ENCODE results near the gene ZNF318. TPM values are rescaled to one million over a fixed set of nuclear protein-coding genes. Genes with fewer than 3 reads are reported as not detected.
A peak's percentile ranks its signal among the peaks of the same experiment; 100 is the strongest.
"Not testable (repeated sequence)": the region's sequence is repeated elsewhere in the genome, so short reads cannot be mapped to it uniquely, and the experiment has no call there.

The ZNF318 gene
- total RNA-seq, 4 donors from 2014 or later = 5.6 to 13.5 (median 8.1) TPM

DNA sequence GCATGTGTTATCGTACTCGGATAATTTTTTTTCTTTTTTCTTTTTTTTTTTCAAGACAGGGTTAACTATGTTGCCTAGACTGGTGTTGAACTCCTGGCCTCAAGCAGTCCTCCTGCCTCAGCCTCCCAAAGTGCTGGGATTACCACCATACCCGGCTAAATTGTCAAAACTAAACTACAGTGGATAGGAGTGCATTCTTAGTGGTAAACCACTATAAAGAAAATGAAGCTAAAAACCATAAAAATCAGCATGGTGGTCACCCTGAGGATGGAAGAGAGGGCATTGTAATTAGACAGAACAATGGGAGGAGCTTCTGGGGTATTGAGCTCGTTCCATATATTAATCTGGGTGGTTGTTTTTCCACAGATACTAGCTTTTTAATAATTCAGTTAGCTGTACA, 6.2 kb upstream of the ZNF318 start:
- TF ChIP-seq POLR2A (IDR thresholded peaks at IDR 0.05) (no peak), CTCF (IDR thresholded peaks at IDR 0.05) (no peak)
- WGBS, 2 donors = 81 to 83% methylated on average over 4 of the region's 4 CpGs
- no peak overlapping the region for H3K4me3 ChIP-seq

DNA sequence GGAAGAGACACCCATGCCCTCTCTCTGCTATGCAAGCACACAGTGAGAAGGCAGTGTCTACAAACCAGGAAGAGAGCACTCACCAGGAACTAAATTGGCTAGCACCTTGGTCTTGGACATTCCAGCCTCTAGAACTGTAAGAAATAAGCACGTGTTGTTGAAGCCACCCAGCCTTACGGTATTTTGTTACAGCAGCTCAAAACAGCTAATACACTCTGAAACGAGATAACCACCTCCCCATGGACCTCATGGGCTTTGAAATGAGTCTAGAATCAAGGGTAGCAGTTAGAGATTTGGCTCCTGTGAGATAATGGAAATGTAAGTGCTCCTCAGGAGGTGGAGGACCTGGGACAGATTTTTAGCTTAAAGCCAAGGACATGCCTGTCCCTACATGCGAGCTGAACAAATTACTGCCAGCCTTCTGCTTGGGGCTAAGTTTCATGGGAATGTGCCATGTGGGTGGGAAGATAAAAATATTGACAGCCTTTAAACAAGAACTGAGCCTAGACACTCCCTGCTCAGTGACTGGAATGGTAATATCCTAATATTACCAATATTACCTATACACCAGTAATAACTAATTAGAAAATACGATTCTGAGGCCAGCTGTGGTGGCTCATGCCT, 3.9 kb upstream of the ZNF318 start:
- Histone ChIP-seq H3K9me3 (no peaks in the 10 kb centered on the region), H3K36me3 (no peaks in the 10 kb centered on the region), H3K4me3 (no peak overlapping the region), H3K4me1 (peaks cover 4 to 30% (median 7%) of the 10 kb centered on the region in 3 donors), H3K27me3 (no peaks in the 10 kb centered on the region), H3K27ac (peak overlapping the region in 3 of 4 donors; percentile 44 to 64 (median 64))
- DNase-seq = no peak
- 39 to 52% methylated on average over 5 of the region's 5 CpGs for WGBS, 2 donors
- TF ChIP-seq POLR2A (IDR thresholded peaks at IDR 0.05) (no peak), CTCF (IDR thresholded peaks at IDR 0.05) (no peak)
- intact Hi-C loops (cut with DNase I) = no loop called here

More for the DNA sequence above, 6.2 kb upstream of the ZNF318 start:
- intact Hi-C loops (cut with DNase I) = no loop called here
- no peaks in the 10 kb centered on the region for H3K9me3 ChIP-seq
- DNase-seq = no peak
- H3K27ac ChIP-seq = no peak overlapping the region
- H3K4me1 ChIP-seq = peaks cover 0 to 16% (median 0%) of the 10 kb centered on the region in 3 donors
- no peaks in the 10 kb centered on the region for H3K36me3 ChIP-seq
- peaks cover 0 to 7% (median 0%) of the 10 kb centered on the region in 4 donors for H3K27me3 ChIP-seq

- H3K27me3 ChIP-seq; H3K36me3 ChIP-seq; intact Hi-C loops (cut with DNase I); H3K9me3 ChIP-seq; DNase-seq: not testable (repeated sequence)
- 35 to 38% methylated on average over 14 to 16 of the region's 16 CpGs for WGBS, 2 donors
- H3K4me1 ChIP-seq = peaks cover 4 to 55% (median 19%) of the 10 kb centered on the region in 3 donors
- peak overlapping the region; percentile 74 to 95 (median 91) for H3K4me3 ChIP-seq
- peak overlapping the region; percentile 87 to 93 (median 90) for H3K27ac ChIP-seq
Measured at GRCh38 chr6:43370003-43370580, 645 bp upstream of the ZNF318 start.

DNA sequence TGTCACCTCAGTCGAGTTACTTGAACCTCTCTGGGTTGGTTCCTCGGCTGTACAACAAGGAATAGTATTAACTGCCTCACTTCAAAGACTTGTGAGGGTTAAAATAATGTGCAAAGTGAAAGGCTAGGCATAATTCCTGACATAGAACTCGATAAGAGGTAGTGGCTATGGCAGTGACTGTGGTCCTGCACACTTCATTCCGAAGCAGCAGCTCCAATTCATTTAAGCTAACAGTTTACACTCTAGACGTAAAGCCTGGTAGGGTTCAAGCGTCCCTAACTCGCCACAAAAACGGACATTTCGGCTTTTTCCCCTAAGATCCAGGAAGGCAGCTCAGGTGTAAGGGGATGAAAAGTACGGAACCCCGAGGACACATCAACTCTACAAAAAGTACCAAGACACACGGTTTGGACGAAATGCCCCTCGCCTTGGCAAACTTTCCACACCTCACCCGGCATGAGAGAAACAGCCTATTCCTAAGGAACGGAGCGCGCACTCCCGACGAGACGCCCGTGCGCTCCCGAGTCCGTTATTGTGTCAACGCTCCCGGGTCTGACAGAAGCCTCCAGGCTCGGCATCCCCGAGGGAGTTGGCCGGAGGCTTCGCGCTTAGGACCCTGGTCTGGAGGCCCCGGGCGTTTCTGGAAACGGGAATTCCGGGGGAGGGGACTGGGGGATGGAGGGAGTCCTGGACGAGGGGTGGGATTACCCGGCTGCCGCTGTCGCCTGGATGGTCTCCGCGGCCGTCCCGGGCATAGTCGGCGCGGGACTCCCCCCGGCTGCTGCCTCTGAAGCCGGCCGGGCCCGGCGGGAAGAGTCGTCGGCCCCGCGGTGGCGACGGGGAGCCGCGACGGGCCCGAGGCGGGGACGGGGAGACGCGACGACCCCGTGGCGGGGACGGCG, 937 bp downstream of the ZNF318 start:
- 5 to 7% methylated on average over 14 to 21 of the region's 71 CpGs for WGBS, 2 donors
- DNase-seq = no peak
- peak overlapping the region; percentile 74 to 95 (median 91) for H3K4me3 ChIP-seq
- intact Hi-C loops (cut with DNase I) = no loop called here
- TF ChIP-seq POLR2A (IDR thresholded peaks at IDR 0.05) (no peak), CTCF (IDR thresholded peaks at IDR 0.05) (no peak)
- H3K27ac ChIP-seq = peak overlapping the region; percentile 87 to 93 (median 90)
- peaks cover 4 to 46% (median 19%) of the 10 kb centered on the region in 3 donors for H3K4me1 ChIP-seq
- H3K27me3 ChIP-seq = no peaks in the 10 kb centered on the region
- no peaks in the 10 kb centered on the region for H3K9me3 ChIP-seq
- H3K36me3 ChIP-seq = peaks cover 0 to 20% (median 0%) of the 10 kb centered on the region in 3 donors

DNA sequence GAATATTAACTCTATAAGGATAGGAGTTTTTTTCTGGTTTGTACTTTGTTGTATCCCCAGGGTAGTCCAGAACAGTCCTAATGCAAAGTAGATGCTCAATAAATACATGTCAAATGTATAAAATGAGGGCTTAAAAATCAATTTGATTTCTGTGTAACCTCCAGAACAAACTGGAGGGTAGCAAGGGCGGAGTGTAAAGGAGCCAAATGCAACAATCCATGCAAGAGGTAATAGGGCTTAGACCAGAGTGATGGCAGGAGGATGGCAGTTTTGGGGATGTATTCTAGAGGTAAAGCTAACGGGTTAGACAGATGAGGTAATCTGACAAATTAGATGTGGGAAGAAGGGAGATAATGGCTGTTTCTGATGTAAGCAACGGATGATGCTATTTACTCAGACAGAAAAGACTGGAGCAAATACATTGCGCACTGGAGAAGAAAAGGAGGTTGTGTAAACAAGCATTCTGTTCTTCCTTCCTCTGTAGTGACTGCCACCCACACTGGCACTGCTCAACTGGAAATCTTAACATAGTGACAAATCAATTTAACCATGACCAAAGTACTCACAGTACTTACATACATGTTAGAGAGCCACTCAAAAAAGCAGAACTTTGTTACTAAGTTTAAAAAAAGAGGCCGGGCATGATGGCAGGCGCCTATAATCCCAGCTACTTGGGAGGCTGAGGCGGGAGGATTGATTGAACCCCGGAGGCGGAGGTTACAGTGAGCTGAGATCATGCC, 2.0 kb downstream of the ZNF318 start:
- intact Hi-C loops (cut with DNase I) = no loop called here
- H3K27me3 ChIP-seq = no peaks in the 10 kb centered on the region
- H3K36me3 ChIP-seq = peaks cover 0 to 30% (median 0%) of the 10 kb centered on the region in 3 donors
- DNase-seq = no peak
- TF ChIP-seq POLR2A (IDR thresholded peaks at IDR 0.05) (no peak), CTCF (IDR thresholded peaks at IDR 0.05) (no peak)
- H3K4me1 ChIP-seq = peaks cover 4 to 39% (median 19%) of the 10 kb centered on the region in 3 donors
- no peak overlapping the region for H3K27ac ChIP-seq
- WGBS, 2 donors = 78 to 83% methylated on average over 9 of the region's 9 CpGs
- peak overlapping the region in 3 of 4 donors; percentile 74 to 95 (median 93) for H3K4me3 ChIP-seq
- no peaks in the 10 kb centered on the region for H3K9me3 ChIP-seq
